HCT116 (cell line): ENCODE measurements around the gene KRT24. TPM values are rescaled to one million over a fixed set of nuclear protein-coding genes. Genes with fewer than 3 reads are reported as not detected.

Source experiments
- ATAC-seq: fragments of 200-7000 bp; cut with Tn5 transposase; 2 replicates; pipeline ENCODE4 v1.9.1; 2020; ENCODE audit warnings: mild to moderate bottlenecking, moderate library complexity
- BruUV-seq: library from RNA; stranded (reverse); fragments of 400-500 nt; replicated peaks from 2 replicates; lab custom pipeline; 2021; lab: Mats Ljungman, UMichigan
- CTCF ChIA-PET: fragments of 300-600 bp; sonication (Branson Sonifier 250); formaldehyde crosslinking; loops from one replicate; lab custom pipeline; 2021; ENCODE audit warnings: antibody characterized with exemption; lab: Charles Lee
- POLR2A ChIA-PET: fragments of 300-600, 350-600 bp; sonication (Branson Sonifier 250); formaldehyde crosslinking; loops from one replicate; lab custom pipeline; 2021; ENCODE audit warnings: antibody characterized with exemption; lab: Charles Lee
- RAD21 ChIA-PET, 2 experiments: fragments of 300-600 bp; sonication (Branson Sonifier 250); formaldehyde crosslinking; loops; one replicate each; lab custom pipeline; 2023; ENCODE audit warnings: low total read pairs in 2 of 2; ENCODE audit not compliant: uncharacterized antibody in 2 of 2, unreplicated experiment in 2 of 2, low non-redundant PET in 1 of 2; lab: Charles Lee
- DNase-seq: peaks from one replicate; pipeline ENCODE4 v3.0.0-alpha.2; 2010; ENCODE audit warnings: low read depth, low spot score
- H2AFZ ChIP-seq: fragments of 200-600 bp; shearing (Covaris generic), sonication (generic); 2 replicates; pipeline ENCODE4 v1.6.1; 2017; ENCODE audit warnings: low read depth, mixed run types, mixed read lengths, antibody characterized with exemption, low read length; ENCODE audit not compliant: poor library complexity, severe bottlenecking
- H3K27ac ChIP-seq: 2 replicates; pipeline ENCODE4 v1.5.1; 2012; ENCODE audit warnings: low read depth, low read length
- H3K27me3 ChIP-seq: fragments of 200-600 bp; sonication (generic); 2 replicates; pipeline ENCODE4 v1.6.1; 2016; ENCODE audit warnings: mixed run types, low read length, mixed read lengths; ENCODE audit not compliant: insufficient read depth
- H3K36me3 ChIP-seq, 2 experiments: fragments of 200-500 bp in 1 of 2; fragments of 200-600 bp in 1 of 2; sonication (Bioruptor generic) in 1 of 2; sonication (generic) in 1 of 2; 2 replicates each; pipeline versions ENCODE4 v1.5.1 to v1.6.1; 2014 to 2016; ENCODE audit warnings: low read length in 2 of 2, inconsistent platforms in 1 of 2, mixed read lengths in 1 of 2, mixed run types in 1 of 2; ENCODE audit not compliant: insufficient read depth in 2 of 2, control insufficient read depth in 1 of 2
- H3K4me1 ChIP-seq, 2 experiments: fragments of 200-600 bp in 1 of 2; sonication (generic) in 1 of 2; 2 replicates each; pipeline versions ENCODE4 v1.5.1 to v1.6.1; 2012 to 2017; ENCODE audit warnings: low read length in 2 of 2, inconsistent platforms in 1 of 2, mild to moderate bottlenecking in 1 of 2, mixed read lengths in 1 of 2, mixed run types in 1 of 2, moderate library complexity in 1 of 2; ENCODE audit not compliant: insufficient read depth in 2 of 2, control insufficient read depth in 1 of 2
- H3K4me2 ChIP-seq: fragments of 200-600 bp; sonication (generic); 2 replicates; pipeline ENCODE4 v1.6.1; 2017; ENCODE audit warnings: mixed run types, low read length, mixed read lengths
- H3K4me3 ChIP-seq, 2 experiments: fragments of 200-600 bp in 1 of 2; sonication (generic) in 1 of 2; replicated peaks in 1 of 2; 2 replicates each; pipeline ENCODE4 v1.5.1; 2011 to 2016; ENCODE audit warnings: low read length in 2 of 2, control low read depth in 1 of 2, low read depth in 1 of 2, mild to moderate bottlenecking in 1 of 2, mixed read lengths in 1 of 2, mixed run types in 1 of 2
- H3K79me2 ChIP-seq: fragments of 200-600 bp; sonication (generic); 2 replicates; pipeline ENCODE4 v1.6.1; 2017; ENCODE audit warnings: mild to moderate bottlenecking, mixed run types, low read length, moderate library complexity, mixed read lengths; ENCODE audit not compliant: insufficient read depth
- H3K9ac ChIP-seq: fragments of 200-600 bp; sonication (generic); 2 replicates; pipeline ENCODE4 v1.6.1; 2016; ENCODE audit warnings: low read length, mixed read lengths
- H3K9me2 ChIP-seq: fragments of 200-600 bp; sonication (generic), shearing (Covaris generic); 2 replicates; pipeline ENCODE4 v1.6.1; 2017; ENCODE audit warnings: mixed run types, mild to moderate bottlenecking, moderate library complexity; ENCODE audit not compliant: insufficient read depth
- H3K9me3 ChIP-seq, 2 experiments: fragments of 200-500 bp in 1 of 2; fragments of 200-600 bp in 1 of 2; sonication (Bioruptor generic) in 1 of 2; sonication (generic) in 1 of 2; 2 replicates each; pipeline ENCODE4 v1.6.1; 2014 to 2017; ENCODE audit warnings: low read length in 2 of 2, mixed read lengths in 2 of 2, inconsistent platforms in 1 of 2, low read depth in 1 of 2, mild to moderate bottlenecking in 1 of 2, mixed run types in 1 of 2, moderate library complexity in 1 of 2; ENCODE audit not compliant: control insufficient read depth in 1 of 2, insufficient read depth in 1 of 2
- H4K20me1 ChIP-seq: fragments of 200-600 bp; sonication (generic), shearing (Covaris generic); 2 replicates; pipeline ENCODE4 v1.6.1; 2017; ENCODE audit warnings: mixed run types, mild to moderate bottlenecking, moderate library complexity; ENCODE audit not compliant: insufficient read depth
- CBX3 ChIP-seq: IDR thresholded peaks from 2 replicates; pipeline ENCODE4 v1.6.1; 2012; ENCODE audit warnings: low read depth
- EGR1 ChIP-seq: IDR thresholded peaks from 2 replicates; pipeline ENCODE4 v1.6.1; 2012; ENCODE audit warnings: low read depth
- ELF1 ChIP-seq: IDR thresholded peaks from 2 replicates; pipeline ENCODE4 v1.6.1; 2012; ENCODE audit warnings: low read depth, borderline replicate concordance
- EZH2 ChIP-seq: fragments of 200-600 bp; sonication (generic); IDR thresholded peaks from 2 replicates; pipeline ENCODE4 v1.6.1; 2017; ENCODE audit warnings: antibody characterized with exemption, mixed run types
- REST ChIP-seq: IDR thresholded peaks from 2 replicates; pipeline ENCODE4 v1.6.1; 2012; ENCODE audit warnings: low read depth
- SP1 ChIP-seq: IDR thresholded peaks from 2 replicates; pipeline ENCODE4 v1.6.1; 2012; ENCODE audit warnings: low read depth
- ZBTB33 ChIP-seq: IDR thresholded peaks from 2 replicates; pipeline ENCODE4 v1.6.1; 2011; ENCODE audit warnings: mild to moderate bottlenecking, low read length, moderate library complexity; ENCODE audit not compliant: insufficient replicate concordance; ENCODE audit errors: extremely low read depth
- ZFX ChIP-seq: fragments of 450-650 bp; IDR thresholded peaks from 2 replicates; pipeline ENCODE4 v1.6.1; 2017
- intact Hi-C: fragments of 100-400 bp; cut with micrococcal nuclease; formaldehyde crosslinking; loops from 2 replicates; pipeline ENCODE4 v1.10.0; 2022
- total RNA-seq: library from RNA; stranded (reverse); gene quantifications from one replicate; pipeline ENCODE4 v1.2.1, GENCODE V29; 2021; ENCODE audit not compliant: unreplicated experiment
- TF ChIP-seq, protein P1 (sequence below), 3 experiments: fragments of 200-600 bp in 1 of 3; sonication (generic) in 1 of 3; IDR thresholded peaks in 2 of 3; conservative IDR thresholded peaks in 1 of 3; 2 replicates each; pipeline ENCODE4 v1.5.1; 2012 to 2017; ENCODE audit warnings: low read depth in 2 of 3, low read length in 2 of 3, antibody characterized with exemption in 1 of 3, borderline replicate concordance in 1 of 3, control low read depth in 1 of 3, mild to moderate bottlenecking in 1 of 3, mixed read lengths in 1 of 3, mixed run types in 1 of 3, moderate library complexity in 1 of 3; ENCODE audit not compliant: insufficient read depth in 1 of 3

The KRT24 gene
- total RNA-seq, 1 experiment from 2014 or later: not detected

GRCh38 chr17:40687106-40687505, 16.4 kb downstream of the KRT24 start:
- no TSS peak for BruUV-seq
- RAD21 ChIA-PET: no interaction called here
- Histone ChIP-seq H3K27ac (no peak overlapping the region), H3K9me3 (no peaks in the 10 kb centered on the region), H3K4me1 (no peaks in the 10 kb centered on the region), H3K9me2 (no peaks in the 10 kb centered on the region), H3K36me3 (no peaks in the 10 kb centered on the region), H3K79me2 (no peaks in the 10 kb centered on the region), H4K20me1 (no peaks in the 10 kb centered on the region), H3K4me2 (no peak overlapping the region), H3K27me3 (no peaks in the 10 kb centered on the region), H3K9ac (no peak overlapping the region), H3K4me3 (no peak overlapping the region), H2AFZ (no peak overlapping the region)
- no peak for TF ChIP-seq CBX3
- CTCF ChIA-PET: no interaction called here
- POLR2A ChIA-PET: no interaction called here
- ATAC-seq (no peak), DNase-seq (no peak)
- intact Hi-C loops: no loop called here

- Histone ChIP-seq H3K9me2 (no peaks in the 10 kb centered on the region), H3K4me3 (no peak overlapping the region), H3K4me2 (no peak overlapping the region), H3K79me2 (no peaks in the 10 kb centered on the region), H3K9ac (no peak overlapping the region), H3K27ac (no peak overlapping the region), H3K9me3 (no peaks in the 10 kb centered on the region), H3K27me3 (no peaks in the 10 kb centered on the region), H4K20me1 (no peaks in the 10 kb centered on the region), H3K4me1 (no peaks in the 10 kb centered on the region), H2AFZ (no peak overlapping the region), H3K36me3 (no peaks in the 10 kb centered on the region)
- BruUV-seq: no TSS peak
- POLR2A ChIA-PET: no interaction called here
- intact Hi-C loops: no loop called here
- DNase-seq: no peak
- CTCF ChIA-PET: no interaction called here
- RAD21 ChIA-PET: no interaction called here
- TF ChIP-seq, protein P1, sequence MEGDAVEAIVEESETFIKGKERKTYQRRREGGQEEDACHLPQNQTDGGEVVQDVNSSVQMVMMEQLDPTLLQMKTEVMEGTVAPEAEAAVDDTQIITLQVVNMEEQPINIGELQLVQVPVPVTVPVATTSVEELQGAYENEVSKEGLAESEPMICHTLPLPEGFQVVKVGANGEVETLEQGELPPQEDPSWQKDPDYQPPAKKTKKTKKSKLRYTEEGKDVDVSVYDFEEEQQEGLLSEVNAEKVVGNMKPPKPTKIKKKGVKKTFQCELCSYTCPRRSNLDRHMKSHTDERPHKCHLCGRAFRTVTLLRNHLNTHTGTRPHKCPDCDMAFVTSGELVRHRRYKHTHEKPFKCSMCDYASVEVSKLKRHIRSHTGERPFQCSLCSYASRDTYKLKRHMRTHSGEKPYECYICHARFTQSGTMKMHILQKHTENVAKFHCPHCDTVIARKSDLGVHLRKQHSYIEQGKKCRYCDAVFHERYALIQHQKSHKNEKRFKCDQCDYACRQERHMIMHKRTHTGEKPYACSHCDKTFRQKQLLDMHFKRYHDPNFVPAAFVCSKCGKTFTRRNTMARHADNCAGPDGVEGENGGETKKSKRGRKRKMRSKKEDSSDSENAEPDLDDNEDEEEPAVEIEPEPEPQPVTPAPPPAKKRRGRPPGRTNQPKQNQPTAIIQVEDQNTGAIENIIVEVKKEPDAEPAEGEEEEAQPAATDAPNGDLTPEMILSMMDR (IDR thresholded peaks at IDR 0.05 in 2 of 3, conservative IDR thresholded peaks at IDR 0.05 in 1 of 3; ENCODE audit: borderline replicate concordance in 1 of 3, insufficient read depth in 1 of 3, low read depth in 2 of 3, low read length in 2 of 3): no peak
- no peak for TF ChIP-seq EZH2
- no peak for TF ChIP-seq EGR1
- no peak for TF ChIP-seq SP1
- no peak for TF ChIP-seq ELF1
- no peak for TF ChIP-seq REST
- no peak for TF ChIP-seq ZFX
- TF ChIP-seq ZBTB33: no peak
- no peak for ATAC-seq
These were observed 17.4 kb downstream of the KRT24 start for GRCh38 chr17:40686192-40686591.
